Rectal smooth muscle tissue (tissue), 1 donor: ENCODE measurements around the gene NKD1.
A peak's percentile ranks its signal among the peaks of the same experiment; 100 is the strongest.

Source experiments
- H3K27ac ChIP-seq: one replicate; pipeline ENCODE4 v1.7.0; 2013; ENCODE audit warnings: low read depth, low read length, inconsistent platforms
- H3K27me3 ChIP-seq: one replicate; pipeline ENCODE4 v1.7.0; 2013; ENCODE audit warnings: low read length; ENCODE audit not compliant: control insufficient read depth, insufficient read depth
- H3K36me3 ChIP-seq: one replicate; pipeline ENCODE4 v1.7.0; 2013; ENCODE audit warnings: low read length; ENCODE audit not compliant: control insufficient read depth, insufficient read depth
- H3K4me1 ChIP-seq: one replicate; pipeline ENCODE4 v1.7.0; 2013; ENCODE audit warnings: low read length; ENCODE audit not compliant: control insufficient read depth, insufficient read depth
- H3K4me3 ChIP-seq: one replicate; pipeline ENCODE4 v1.7.0; 2013; ENCODE audit warnings: low read length
- H3K9ac ChIP-seq: one replicate; pipeline ENCODE4 v1.7.0; 2013; ENCODE audit warnings: low read length

The NKD1 gene

GRCh38 chr16:50688867-50689266 is 140.7 kb downstream of the NKD1 start:
- Histone ChIP-seq H3K36me3 (no peaks in the 10 kb centered on the region), H3K9ac (no peak overlapping the region), H3K27ac (no peak overlapping the region), H3K4me1 (peaks cover 2% of the 10 kb centered on the region), H3K4me3 (no peak overlapping the region), H3K27me3 (no peaks in the 10 kb centered on the region)

GRCh38 chr16:50690177-50690576 is 142.0 kb downstream of the NKD1 start:
- H3K36me3 ChIP-seq, result no peaks in the 10 kb centered on the region
- H3K9ac ChIP-seq, result no peak overlapping the region
- peaks cover 2% of the 10 kb centered on the region for H3K4me1 ChIP-seq
- H3K27ac ChIP-seq, result no peak overlapping the region
- H3K27me3 ChIP-seq, result no peaks in the 10 kb centered on the region
- no peak overlapping the region for H3K4me3 ChIP-seq

GRCh38 chr16:50692644-50692998 is 144.4 kb downstream of the NKD1 start:
- Histone ChIP-seq H3K4me1 (peaks cover 13% of the 10 kb centered on the region), H3K27me3 (no peaks in the 10 kb centered on the region), H3K36me3 (no peaks in the 10 kb centered on the region), H3K9ac (no peak overlapping the region), H3K4me3 (no peak overlapping the region), H3K27ac (no peak overlapping the region)

- Histone ChIP-seq H3K36me3 (no peaks in the 10 kb centered on the region), H3K9ac (no peak within 1 kb of the TSS), H3K4me3 (peak within 1 kb of the TSS; percentile 52), H3K4me1 (peaks cover 15% of the 10 kb centered on the region), H3K27ac (no peak within 1 kb of the TSS), H3K27me3 (no peaks in the 10 kb centered on the region)
These were observed 145.0 kb downstream of the NKD1 start, which contains the start of gene NOD2 for GRCh38 chr16:50692999-50693781. TSS of gene NOD2 (plus strand) at chr16:50693606. CDS start at chr16:50699496, 5,890 bp downstream.

- Histone ChIP-seq H3K36me3 (no peaks in the 10 kb centered on the region), H3K9ac (no peak overlapping the region), H3K4me1 (peaks cover 15% of the 10 kb centered on the region), H3K27ac (no peak overlapping the region), H3K4me3 (peak overlapping the region; percentile 46), H3K27me3 (no peaks in the 10 kb centered on the region)
These were observed 146.0 kb downstream of the NKD1 start for GRCh38 chr16:50694206-50694605.

- Histone ChIP-seq H3K27ac (no peak overlapping the region), H3K9ac (no peak overlapping the region), H3K4me1 (peaks cover 15% of the 10 kb centered on the region), H3K27me3 (no peaks in the 10 kb centered on the region), H3K36me3 (no peaks in the 10 kb centered on the region), H3K4me3 (no peak overlapping the region)
These were observed 147.1 kb downstream of the NKD1 start for GRCh38 chr16:50695017-50696000.

- H3K9ac ChIP-seq, result no peak overlapping the region
- no peak overlapping the region for H3K4me3 ChIP-seq
- H3K36me3 ChIP-seq, result no peaks in the 10 kb centered on the region
- no peak overlapping the region for H3K27ac ChIP-seq
- peaks cover 15% of the 10 kb centered on the region for H3K4me1 ChIP-seq
- H3K27me3 ChIP-seq, result no peaks in the 10 kb centered on the region
These were observed 147.9 kb downstream of the NKD1 start for GRCh38 chr16:50696126-50696525.

GRCh38 chr16:50696575-50697420 is 148.6 kb downstream of the NKD1 start:
- Histone ChIP-seq H3K36me3 (no peaks in the 10 kb centered on the region), H3K27me3 (no peaks in the 10 kb centered on the region), H3K9ac (peak overlapping the region; percentile 39), H3K4me1 (peaks cover 15% of the 10 kb centered on the region), H3K27ac (peak overlapping the region; percentile 46), H3K4me3 (peak overlapping the region; percentile 9)

- H3K4me1 ChIP-seq, result peaks cover 15% of the 10 kb centered on the region
- peak overlapping the region; percentile 46 for H3K27ac ChIP-seq
- H3K36me3 ChIP-seq, result no peaks in the 10 kb centered on the region
- H3K27me3 ChIP-seq, result no peaks in the 10 kb centered on the region
- H3K4me3 ChIP-seq, result peak overlapping the region; percentile 56
- H3K9ac ChIP-seq, result peak overlapping the region; percentile 39
These were observed 149.2 kb downstream of the NKD1 start for GRCh38 chr16:50697421-50697715.

- H3K9ac ChIP-seq, result no peak overlapping the region
- H3K36me3 ChIP-seq, result no peaks in the 10 kb centered on the region
- H3K4me1 ChIP-seq, result peaks cover 13% of the 10 kb centered on the region
- peak overlapping the region; percentile 56 for H3K4me3 ChIP-seq
- peak overlapping the region; percentile 46 for H3K27ac ChIP-seq
- no peaks in the 10 kb centered on the region for H3K27me3 ChIP-seq
These were observed 149.9 kb downstream of the NKD1 start for GRCh38 chr16:50697881-50698767.
